ENCODE data around the gene ACADVL.

The ACADVL gene

GRCh38 chr17:7191571-7192270 is 28.0 kb upstream of the ACADVL start:
- no peak for DNase-seq

DNA sequence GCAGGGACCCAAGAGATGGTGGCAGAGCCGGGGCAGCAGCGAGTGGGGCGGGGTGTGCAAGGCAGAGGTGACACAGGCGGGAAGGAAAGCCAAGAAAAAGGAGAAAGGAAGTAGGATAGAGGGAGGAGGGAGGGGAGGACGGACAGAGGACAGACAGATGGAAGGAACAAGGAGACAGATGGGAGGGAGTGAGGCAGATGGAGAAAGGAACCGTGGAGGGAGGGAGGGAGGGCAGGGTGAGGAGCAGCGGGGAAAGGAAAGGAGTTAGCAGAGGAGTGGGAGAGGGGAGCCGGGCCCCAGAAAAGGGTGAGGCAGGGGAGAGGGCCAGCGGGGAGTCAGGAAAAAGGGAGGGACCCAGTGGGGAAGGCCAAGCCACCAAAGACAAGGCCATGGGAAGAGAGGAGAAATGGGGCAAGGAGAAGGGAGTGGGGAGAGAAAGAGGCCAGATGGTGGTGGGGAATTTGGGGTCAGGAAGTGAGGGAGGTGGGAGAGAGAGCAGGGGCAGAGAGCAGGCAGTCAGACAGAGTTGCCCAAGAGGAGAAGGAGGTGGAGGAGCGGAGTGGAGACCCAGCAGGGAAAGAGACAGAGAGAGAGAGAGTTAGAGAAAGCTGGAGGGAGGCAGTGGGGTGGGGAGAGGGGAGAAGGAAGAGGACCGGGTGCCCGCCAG is 27.3 kb upstream of the ACADVL start:
- DNase-seq, result no peak

DNA sequence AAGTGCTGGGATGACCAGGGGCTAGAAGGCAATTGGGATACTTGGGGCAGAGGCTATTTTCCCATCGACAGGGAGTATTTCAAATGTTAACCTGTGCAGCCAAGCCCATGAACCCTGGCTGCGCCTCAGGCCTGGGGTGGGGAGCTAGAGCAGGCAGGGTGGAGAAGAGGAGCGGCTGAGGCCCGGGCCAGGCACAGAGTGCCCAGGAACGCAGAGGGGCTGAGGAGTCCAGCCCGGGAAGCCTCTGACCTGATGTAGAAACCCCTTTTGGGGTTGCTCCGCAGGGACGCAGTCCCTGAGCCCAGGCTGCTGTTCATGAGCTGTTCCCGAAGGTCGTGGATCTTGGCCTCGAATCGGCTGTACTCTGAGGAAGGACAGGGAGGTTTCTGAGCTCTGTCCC is 23.8 kb upstream of the ACADVL start:
- DNase-seq, result no peak

- no peak for DNase-seq
Observed at GRCh38 chr17:7196651-7197401, 22.9 kb upstream of the ACADVL start.

DNA sequence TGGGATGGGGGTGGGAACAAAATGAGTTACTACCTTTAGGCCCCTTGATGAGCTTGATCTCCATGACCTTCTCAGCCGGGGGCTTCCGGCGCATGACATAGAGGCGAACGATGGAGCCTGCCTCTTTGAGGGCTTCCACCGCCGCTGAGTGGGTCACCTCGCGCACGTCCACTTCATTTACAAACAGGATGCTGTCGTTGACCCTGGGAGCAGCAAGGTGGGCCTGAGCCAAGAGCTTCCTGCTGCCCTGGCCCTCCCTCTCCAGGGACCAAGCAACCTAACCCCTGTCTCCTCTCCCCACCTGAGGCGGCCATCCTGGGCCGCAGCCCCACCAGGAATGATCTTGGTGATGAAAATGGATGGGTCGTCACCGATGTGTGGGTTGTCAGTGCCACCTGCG is 16.3 kb upstream of the ACADVL start:
- no peak for DNase-seq

DNA sequence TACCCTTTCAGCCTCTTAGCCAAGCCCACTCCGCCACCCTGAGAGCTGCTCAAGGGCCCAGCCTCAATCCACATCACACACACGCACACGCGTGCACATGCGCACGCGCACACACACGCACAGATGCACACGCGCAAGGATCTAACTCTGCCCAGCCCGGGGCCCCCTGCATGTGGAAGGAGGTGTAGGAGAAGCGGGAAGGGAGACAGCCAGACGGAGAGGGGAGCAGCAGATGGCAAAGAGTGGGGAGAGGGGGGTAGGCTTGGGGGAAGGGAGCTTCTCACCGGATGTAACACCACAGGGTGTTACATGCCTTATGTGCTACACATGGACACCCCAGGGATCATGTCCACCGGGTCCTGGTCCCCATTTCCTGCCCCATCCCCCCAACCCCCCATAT is 15.4 kb upstream of the ACADVL start:
- DNase-seq, result no peak

DNA sequence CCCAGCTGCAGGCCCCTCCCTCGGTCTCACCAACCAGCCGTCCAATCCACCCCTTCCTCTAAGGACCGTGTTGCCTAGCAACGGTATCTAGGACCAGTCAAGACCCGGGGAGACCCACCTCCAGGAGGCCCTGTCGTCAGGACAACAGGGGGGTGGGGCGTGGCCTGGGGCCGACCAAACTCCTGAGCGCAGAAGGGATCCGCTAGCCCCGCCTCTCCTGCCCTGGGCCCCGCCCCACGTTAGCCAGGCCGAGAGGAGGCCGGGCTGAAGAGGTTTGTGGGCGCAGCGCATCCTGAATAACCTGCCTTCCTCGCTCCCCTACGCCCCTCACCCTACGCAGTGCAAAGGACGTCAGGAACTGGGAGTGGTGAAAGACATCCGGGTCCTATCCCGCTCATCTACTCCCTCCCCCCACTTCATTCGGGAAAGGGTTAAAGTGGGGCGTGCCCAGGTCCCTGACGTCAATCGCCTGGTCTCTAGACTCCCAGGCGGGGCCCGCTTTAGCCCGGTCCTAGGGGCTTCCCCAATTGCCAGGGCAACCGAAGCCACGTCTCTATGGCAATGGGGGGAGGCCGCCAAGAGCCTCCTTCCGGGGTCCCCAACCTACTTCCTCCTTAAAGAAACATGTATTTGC is 14.8 kb upstream of the ACADVL start:
- DNase-seq, result peak; percentile 99

- DNase-seq, result no peak
Observed at GRCh38 chr17:7205561-7205960, 14.2 kb upstream of the ACADVL start.

DNA sequence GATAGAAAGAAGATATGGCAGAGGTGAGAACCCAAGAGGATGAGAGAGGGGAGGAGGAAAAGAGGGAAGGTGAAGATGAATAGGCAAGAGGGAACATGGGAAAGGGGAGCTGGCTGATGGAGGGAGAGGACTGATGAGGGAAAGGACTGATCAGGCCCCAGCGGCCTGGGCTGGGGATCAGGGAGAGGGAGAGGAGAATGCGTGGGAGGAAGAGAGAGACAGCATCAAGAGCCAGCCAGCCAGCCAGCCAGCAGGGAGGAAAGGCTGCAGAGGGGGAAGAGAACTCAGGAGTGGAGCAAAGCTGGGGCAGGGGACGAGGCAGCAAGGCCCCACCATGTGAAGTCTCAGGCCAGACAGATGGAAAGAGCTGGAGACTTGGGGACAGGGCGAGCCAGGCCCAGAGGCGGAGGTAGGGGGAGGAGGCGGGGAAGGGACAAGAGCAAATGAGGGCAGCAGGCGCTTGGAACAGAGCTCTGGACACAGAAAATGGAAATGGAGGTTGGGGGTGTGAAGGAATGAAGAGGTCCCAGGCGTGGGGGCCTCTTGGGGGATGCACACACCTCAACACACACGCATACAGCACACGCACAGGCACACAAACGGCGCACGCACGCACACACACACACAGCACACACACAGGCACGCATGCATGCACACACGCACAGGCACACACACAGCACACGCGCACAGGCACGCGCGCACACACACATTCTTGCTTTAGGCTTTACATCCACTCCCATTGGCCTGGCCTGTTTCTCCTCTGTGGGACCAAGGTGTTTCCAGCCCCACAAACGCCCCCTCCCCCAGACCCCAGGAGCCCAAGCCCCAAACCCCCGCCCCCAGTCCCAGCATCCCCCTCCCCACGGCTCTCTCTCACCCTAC is 12.4 kb upstream of the ACADVL start:
- no peak for DNase-seq

GRCh38 chr17:7208027-7208571 is 11.6 kb upstream of the ACADVL start:
- no peak for DNase-seq

GRCh38 chr17:7208754-7209460 is 10.8 kb upstream of the ACADVL start:
- DNase-seq, result no peak

GRCh38 chr17:7211491-7212273 is 8.1 kb upstream of the ACADVL start:
- peak; percentile 10 for DNase-seq

GRCh38 chr17:7213895-7214299 is 5.8 kb upstream of the ACADVL start:
- DNase-seq, result peak; percentile 99

DNA sequence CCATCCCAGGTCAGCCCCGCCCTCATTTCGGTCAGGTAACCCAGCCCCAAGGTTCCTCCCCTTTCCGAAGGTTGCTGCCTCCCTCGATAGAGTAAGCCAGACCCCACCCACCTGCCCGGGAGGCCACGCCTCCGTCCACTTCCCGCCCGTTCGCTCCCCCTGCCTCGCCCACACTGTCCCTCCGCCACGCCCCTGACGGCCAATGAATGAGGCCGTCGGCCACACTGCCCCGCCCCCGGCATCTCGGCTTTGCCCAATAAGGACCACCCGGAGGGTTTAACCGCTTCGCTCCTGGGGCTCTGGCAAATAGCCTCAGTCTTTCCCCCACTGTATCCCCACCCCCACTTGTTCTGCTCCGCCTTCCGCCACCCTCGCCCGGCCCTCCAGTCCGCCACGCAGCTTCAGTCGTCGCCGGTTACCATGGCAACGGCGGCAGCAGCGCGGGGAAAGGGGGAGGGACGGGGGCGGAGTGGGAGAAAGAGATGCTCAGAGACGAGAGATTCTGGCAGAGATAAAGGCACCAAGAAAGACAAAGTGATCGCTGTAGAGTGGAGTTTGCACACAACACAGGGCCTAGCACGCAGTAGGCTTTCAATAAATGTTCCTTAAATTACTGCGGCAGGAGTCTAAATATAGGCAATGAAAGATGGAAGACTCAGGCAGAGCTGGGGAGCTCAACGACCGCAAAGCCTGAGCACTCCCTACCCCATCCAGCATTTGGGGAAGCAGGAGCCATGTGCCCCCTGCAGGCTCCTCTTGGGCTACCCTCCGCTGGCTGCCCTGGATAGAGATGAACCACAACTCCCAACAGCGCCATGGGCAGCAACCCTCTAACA is 5.2 kb upstream of the ACADVL start:
- peak; percentile 100 for DNase-seq

- no peak for DNase-seq
Observed at GRCh38 chr17:7215136-7215638, 4.6 kb upstream of the ACADVL start.

- DNase-seq, result no peak
Observed at GRCh38 chr17:7215652-7216180, 4.0 kb upstream of the ACADVL start.

DNA sequence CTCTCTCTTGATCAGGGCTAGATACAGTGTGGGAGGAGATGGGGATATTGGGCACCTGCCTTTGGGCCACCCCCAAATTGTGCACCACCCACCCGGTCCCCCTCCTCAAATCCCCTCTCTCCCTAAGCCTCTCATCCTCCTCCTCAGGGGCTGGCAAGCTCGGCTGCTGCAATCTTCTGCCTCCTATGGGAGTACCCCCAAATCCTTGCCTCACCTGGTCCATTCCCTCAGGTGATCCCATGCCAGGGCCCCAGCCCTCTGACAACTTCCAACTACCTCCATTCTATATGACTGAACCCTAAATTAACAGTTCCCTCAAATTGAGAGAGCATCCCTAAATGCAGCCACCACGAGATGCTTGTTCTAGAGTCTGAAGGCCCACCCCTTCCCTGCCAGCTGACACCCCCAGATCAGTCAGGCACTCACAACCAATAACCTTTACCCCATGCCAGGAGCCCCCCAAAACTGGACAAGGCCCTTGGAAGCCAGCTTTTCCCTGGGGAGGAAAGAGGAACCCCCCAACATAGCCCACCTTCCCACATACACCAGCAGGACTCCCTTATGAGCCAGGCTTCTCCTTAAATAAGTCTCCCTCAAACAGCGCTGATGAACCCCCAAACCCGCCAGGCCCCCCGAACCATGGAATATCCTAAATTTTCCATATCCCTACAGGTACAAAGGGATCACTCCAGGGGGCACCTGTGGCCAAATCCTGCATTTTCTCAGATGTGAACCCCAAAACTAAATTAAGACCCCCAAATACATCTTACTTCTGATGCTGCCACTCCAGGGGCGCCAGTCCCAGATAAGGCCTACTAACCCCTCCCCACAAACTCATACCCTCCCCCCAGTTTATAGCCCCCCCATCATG is 3.3 kb upstream of the ACADVL start:
- DNase-seq, result no peak
